Gastrocnemius medialis (tissue), 4 donors: ENCODE results near the gene PTPRT.

Source experiments
- CTCF ChIP-seq, 5 experiments: fragments of 450-650 bp in 3 of 5; fragments of 200-600 bp in 2 of 5; sonication (generic) in 2 of 5; IDR thresholded peaks in 4 of 5; conservative IDR thresholded peaks in 1 of 5; 1 replicate in 4 of 5; 2 replicates in 1 of 5; pipeline ENCODE4 v1.5.1; 2016 to 2019; ENCODE audit warnings: antibody characterized with exemption in 5 of 5, mild to moderate bottlenecking in 3 of 5, moderate library complexity in 3 of 5
- POLR2A ChIP-seq, 2 donors: fragments of 450-650 bp; IDR thresholded peaks; one replicate each; pipeline ENCODE4 v1.6.1; 2017; ENCODE audit warnings: antibody characterized with exemption in 2 of 2, mild to moderate bottlenecking in 2 of 2, moderate library complexity in 2 of 2

GRCh38 chr20:43202100-43202499 lies 12.4 kb upstream of the PTPRT start:
- TF ChIP-seq CTCF (IDR thresholded peaks at IDR 0.05 in 4 of 5, conservative IDR thresholded peaks at IDR 0.05 in 1 of 5) (no peak), POLR2A (IDR thresholded peaks at IDR 0.05) (no peak)
